IMR-90 (cell line): ENCODE results near the gene COL4A3. TPM values are rescaled to one million over a fixed set of nuclear protein-coding genes. Genes with fewer than 3 reads are reported as not detected.

Experiments
- ATAC-seq: fragments of 200-7000 bp; cut with Tn5 transposase; 2 replicates; pipeline ENCODE4 v1.9.1; 2020; ENCODE audit warnings: low read depth, mild to moderate bottlenecking, moderate library complexity
- BruUV-seq: library from RNA; stranded (reverse); fragments of 400-500 nt; replicated peaks from 2 replicates; lab custom pipeline; 2021; lab: Mats Ljungman, UMichigan
- CTCF ChIA-PET: fragments of 300-600 bp; formaldehyde crosslinking; extraction: SDS; loops from one replicate; lab custom pipeline; 2021; ENCODE audit warnings: antibody characterized with exemption; lab: Yijun Ruan, JAX
- POLR2A ChIA-PET: fragments of 300-600 bp; sonication (Branson Sonifier 250); formaldehyde crosslinking; loops from one replicate; lab custom pipeline; 2022; ENCODE audit warnings: antibody characterized with exemption; ENCODE audit not compliant: unreplicated experiment; lab: Charles Lee
- DNase-seq: peaks from one replicate; pipeline ENCODE4 v3.0.0; 2013
- H2AFZ ChIP-seq: replicated peaks from 2 replicates; pipeline ENCODE3; 2013; ENCODE audit warnings: low read length, mild to moderate bottlenecking; ENCODE audit not compliant: poor library complexity
- H2AK5ac ChIP-seq: 2 replicates; pipeline ENCODE4 v1.6.1; 2013; ENCODE audit warnings: low read depth, low read length, inconsistent platforms
- H2AK9ac ChIP-seq: replicated peaks from 2 replicates; pipeline ENCODE3; 2013; ENCODE audit warnings: mild to moderate bottlenecking, low read depth, low read length, moderate library complexity; ENCODE audit not compliant: poor library complexity
- H2BK120ac ChIP-seq: 2 replicates; pipeline ENCODE4 v1.6.1; 2013; ENCODE audit warnings: low read depth, low read length, inconsistent platforms
- H2BK15ac ChIP-seq: 3 replicates; pipeline ENCODE4 v1.6.1; 2013; ENCODE audit warnings: low read depth, low read length, inconsistent platforms
- H2BK20ac ChIP-seq: 2 replicates; pipeline ENCODE4 v1.6.1; 2013; ENCODE audit warnings: low read depth, mild to moderate bottlenecking, inconsistent platforms, low read length, moderate library complexity
- H2BK5ac ChIP-seq: 2 replicates; pipeline ENCODE4 v1.6.1; 2013; ENCODE audit warnings: mild to moderate bottlenecking, low read depth, low read length, inconsistent platforms; ENCODE audit not compliant: poor library complexity, severe bottlenecking
- H3K14ac ChIP-seq: replicated peaks from 2 replicates; pipeline ENCODE4 v1.6.1; 2013; ENCODE audit warnings: low read depth, low read length, inconsistent platforms
- H3K18ac ChIP-seq: 2 replicates; pipeline ENCODE4 v1.6.1; 2013; ENCODE audit warnings: low read depth, low read length, control low read depth
- H3K23ac ChIP-seq: 2 replicates; pipeline ENCODE4 v1.6.1; 2013; ENCODE audit warnings: low read depth, low read length, inconsistent platforms
- H3K27ac ChIP-seq: 2 replicates; pipeline ENCODE4 v1.5.1; 2013; ENCODE audit warnings: mild to moderate bottlenecking, control low read depth, low read length; ENCODE audit not compliant: insufficient read depth
- H3K27me3 ChIP-seq: 2 replicates; pipeline ENCODE4 v1.6.1; 2013; ENCODE audit warnings: low read length; ENCODE audit not compliant: control insufficient read depth, insufficient read depth
- H3K36me3 ChIP-seq: 2 replicates; pipeline ENCODE4 v1.6.1; 2013; ENCODE audit warnings: low read length, mixed read lengths; ENCODE audit not compliant: control insufficient read depth, insufficient read depth
- H3K4ac ChIP-seq: 2 replicates; pipeline ENCODE4 v1.6.1; 2013; ENCODE audit warnings: low read depth, low read length, inconsistent platforms
- H3K4me1 ChIP-seq: 2 replicates; pipeline ENCODE4 v1.6.1; 2013; ENCODE audit warnings: low read length, mixed read lengths; ENCODE audit not compliant: control insufficient read depth, insufficient read depth
- H3K4me2 ChIP-seq: 2 replicates; pipeline ENCODE4 v1.6.1; 2013; ENCODE audit warnings: low read depth, mild to moderate bottlenecking, control low read depth, low read length, moderate library complexity
- H3K4me3 ChIP-seq: 2 replicates; pipeline ENCODE4 v1.5.1; 2013; ENCODE audit warnings: low read depth, mild to moderate bottlenecking, control low read depth, low read length, moderate library complexity; ENCODE audit not compliant: insufficient read depth
- H3K56ac ChIP-seq: 2 replicates; pipeline ENCODE4 v1.6.1; 2013; ENCODE audit warnings: low read length, inconsistent platforms; ENCODE audit not compliant: insufficient read depth; ENCODE audit errors: extremely low read depth
- H3K79me1 ChIP-seq, 2 experiments: 2 replicates each; pipeline ENCODE4 v1.6.1; 2013; ENCODE audit warnings: low read length in 2 of 2, inconsistent platforms in 1 of 2, low read depth in 1 of 2
- H3K9ac ChIP-seq: 2 replicates; pipeline ENCODE4 v1.6.1; 2013; ENCODE audit warnings: low read depth, low read length, control low read depth
- H3K9me1 ChIP-seq: 2 replicates; pipeline ENCODE4 v1.6.1; 2013; ENCODE audit warnings: low read length, inconsistent platforms; ENCODE audit not compliant: insufficient read depth
- H3K9me3 ChIP-seq: 2 replicates; pipeline ENCODE4 v1.6.1; 2013; ENCODE audit warnings: low read length; ENCODE audit not compliant: control insufficient read depth, insufficient read depth
- H4K20me1 ChIP-seq: 2 replicates; pipeline ENCODE4 v1.6.1; 2013; ENCODE audit warnings: low read length, inconsistent platforms; ENCODE audit not compliant: insufficient read depth
- H4K5ac ChIP-seq: 2 replicates; pipeline ENCODE4 v1.6.1; 2013; ENCODE audit warnings: mild to moderate bottlenecking, low read depth, low read length, control low read depth
- H4K8ac ChIP-seq, 2 experiments: 2 replicates each; pipeline ENCODE4 v1.6.1; 2013; ENCODE audit warnings: low read depth in 2 of 2, low read length in 2 of 2, control low read depth in 1 of 2, inconsistent platforms in 1 of 2
- H4K91ac ChIP-seq: 2 replicates; pipeline ENCODE4 v1.6.1; 2013; ENCODE audit warnings: low read depth, low read length, inconsistent platforms; ENCODE audit not compliant: insufficient read depth
- BHLHE40 ChIP-seq: fragments of 150-350 bp; IDR thresholded peaks from 2 replicates; pipeline ENCODE4 v1.6.1; 2016; ENCODE audit warnings: mild to moderate bottlenecking, low read depth, low read length
- CHD1 ChIP-seq: IDR thresholded peaks from 2 replicates; pipeline ENCODE4 v1.6.1; 2012; ENCODE audit warnings: low read depth, low read length, improper control_type of control experiment
- FOS ChIP-seq: fragments of 150-350 bp; IDR thresholded peaks from 2 replicates; pipeline ENCODE4 v1.6.1; 2016; ENCODE audit warnings: low read depth, low read length
- MAZ ChIP-seq: IDR thresholded peaks from 2 replicates; pipeline ENCODE4 v1.6.1; 2012; ENCODE audit warnings: low read depth, mild to moderate bottlenecking, low read length, improper control_type of control experiment, moderate library complexity, borderline replicate concordance
- MXI1 ChIP-seq: IDR thresholded peaks from 2 replicates; pipeline ENCODE4 v1.6.1; 2012; ENCODE audit warnings: low read depth, mild to moderate bottlenecking, low read length, moderate library complexity, borderline replicate concordance
- NFE2L2 ChIP-seq: fragments of 150-350 bp; IDR thresholded peaks from 2 replicates; pipeline ENCODE4 v1.6.1; 2016; ENCODE audit warnings: low read depth, mild to moderate bottlenecking, low read length
- POLR2A ChIP-seq: IDR thresholded peaks from 2 replicates; pipeline ENCODE4 v1.6.1; 2012; ENCODE audit warnings: mild to moderate bottlenecking, low read depth, low read length
- RAD21 ChIP-seq: IDR thresholded peaks from 2 replicates; pipeline ENCODE4 v1.6.1; 2012; ENCODE audit warnings: low read length, improper control_type of control experiment
- WGBS, 2 experiments: methylation state at CpG; one replicate each; pipeline versions ENCODE4 v1.1.5 to v1.1.7; 2013; ENCODE audit warnings: missing lambda C conversion rate in 2 of 2; ENCODE audit not compliant: insufficient read length in 1 of 2; ENCODE audit errors: extremely low coverage in 2 of 2; 5-methylcytosine and 5-hydroxymethylcytosine counted together
- dilution Hi-C: fragments of 300-500 bp; cut with HindIII; formaldehyde crosslinking; loops from one replicate; pipeline ENCODE4 v1.14.3; 2018; ENCODE audit warnings: low sequenced_read_pairs; ENCODE audit not compliant: unreplicated experiment
- in situ Hi-C: fragments of 300-500 bp; cut with MboI; formaldehyde crosslinking; loops from 3 replicates; pipeline ENCODE4 v1.14.3; 2019; ENCODE audit warnings: low sequenced_read_pairs, inconsistent platforms, mixed read lengths
- intact Hi-C: fragments of 100-400 bp; cut with micrococcal nuclease; formaldehyde crosslinking; loops from 2 replicates; pipeline ENCODE4 v1.10.0; 2022
- polyA plus RNA-seq, 3 experiments: library from polyadenylated mRNA; depleted of rRNA; stranded (reverse); fragments of >200 nt; gene quantifications; 2 replicates each; pipeline ENCODE4 v1.2.3, GENCODE V29; 2012; ENCODE audit warnings: low replicate concordance in 1 of 3
- total RNA-seq: library from RNA; depleted of rRNA; stranded (reverse); fragments of >200 nt; gene quantifications from 2 replicates; pipeline ENCODE4 v1.2.3, GENCODE V29; 2012
- TF ChIP-seq, protein P1 (sequence below): fragments of 150-350 bp; IDR thresholded peaks from 2 replicates; pipeline ENCODE4 v1.6.1; 2016; ENCODE audit warnings: low read depth, mild to moderate bottlenecking, low read length, moderate library complexity, borderline replicate concordance

Gene COL4A3
- total and polyA plus RNA-seq, 2 of the 4 experiments (the other 2 are of a cell fraction), result not detected

DNA sequence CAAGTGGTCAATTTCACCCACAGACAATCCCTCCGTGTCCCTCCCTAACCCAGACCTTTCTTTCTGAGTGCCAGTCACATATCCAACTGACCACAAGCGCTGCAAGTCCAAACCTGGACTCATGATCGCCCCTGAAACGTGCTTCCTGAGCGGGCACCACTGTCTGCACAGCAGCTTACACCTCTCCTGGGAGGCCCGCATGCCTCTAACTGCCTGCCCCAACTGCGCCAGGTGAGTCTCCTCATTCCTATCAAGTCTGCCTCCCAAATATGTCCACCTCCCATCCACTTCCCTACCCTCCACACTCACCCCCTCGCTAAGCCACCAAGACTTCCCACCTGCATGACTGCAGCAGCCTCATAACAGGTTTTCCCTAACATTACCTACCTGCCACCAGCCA, 33.8 kb upstream of the COL4A3 start:
- Histone ChIP-seq H3K4me2 (no peak overlapping the region), H3K9ac (no peak overlapping the region), H3K23ac (no peak overlapping the region), H3K27ac (no peak overlapping the region), H2AK5ac (no peak overlapping the region), H2BK120ac (no peak overlapping the region), H3K4me3 (no peak overlapping the region), H2AK9ac (peak overlapping the region; percentile 42), H2BK20ac (no peak overlapping the region), H3K27me3 (peaks cover 35% of the 10 kb centered on the region), H3K4me1 (no peaks in the 10 kb centered on the region), H3K4ac (no peak overlapping the region), H2BK5ac (no peak overlapping the region), H3K79me1 (no peaks in the 10 kb centered on the region), H4K5ac (no peak overlapping the region), H2BK15ac (no peak overlapping the region), H3K36me3 (no peaks in the 10 kb centered on the region), H2AFZ (no peak overlapping the region), H4K8ac (no peak overlapping the region), H3K9me1 (no peaks in the 10 kb centered on the region), H3K18ac (no peak overlapping the region), H3K14ac (no peak overlapping the region), H3K9me3 (no peaks in the 10 kb centered on the region), H3K56ac (no peak overlapping the region), H4K20me1 (no peaks in the 10 kb centered on the region), H4K91ac (no peak overlapping the region)
- BruUV-seq, result no TSS peak
- no peak for ATAC-seq
- no peak for DNase-seq
- no peak for TF ChIP-seq POLR2A
- TF ChIP-seq, protein P1, sequence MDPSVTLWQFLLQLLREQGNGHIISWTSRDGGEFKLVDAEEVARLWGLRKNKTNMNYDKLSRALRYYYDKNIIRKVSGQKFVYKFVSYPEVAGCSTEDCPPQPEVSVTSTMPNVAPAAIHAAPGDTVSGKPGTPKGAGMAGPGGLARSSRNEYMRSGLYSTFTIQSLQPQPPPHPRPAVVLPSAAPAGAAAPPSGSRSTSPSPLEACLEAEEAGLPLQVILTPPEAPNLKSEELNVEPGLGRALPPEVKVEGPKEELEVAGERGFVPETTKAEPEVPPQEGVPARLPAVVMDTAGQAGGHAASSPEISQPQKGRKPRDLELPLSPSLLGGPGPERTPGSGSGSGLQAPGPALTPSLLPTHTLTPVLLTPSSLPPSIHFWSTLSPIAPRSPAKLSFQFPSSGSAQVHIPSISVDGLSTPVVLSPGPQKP, result no peak
- TF ChIP-seq MAZ, result no peak
- TF ChIP-seq NFE2L2, result no peak
- no peak for TF ChIP-seq CHD1
- TF ChIP-seq RAD21, result no peak
- no peak for TF ChIP-seq MXI1
- no peak for TF ChIP-seq FOS
- no peak for TF ChIP-seq BHLHE40
- in situ Hi-C loops (loop anchor here (5.0 to 10.0 kb wide), 2 partner anchors 112 to 634 kb away; no protein-coding TSS in a partner anchor), dilution Hi-C loops (no loop called here), intact Hi-C loops (loop anchor here (1.0 to 10.0 kb wide), 4 partner anchors 108 to 754 kb away; no protein-coding TSS in a partner anchor)
- 82% methylated on average over 6 of the region's 8 CpGs; no CpG with 5 or more reads in 1 of the 2 experiments for WGBS, 2 experiments
- POLR2A ChIA-PET, result no interaction called here
- CTCF ChIA-PET, result interaction anchor here (0.9 to 1.4 kb wide), 3 partner anchors 108 to 759 kb away, joined by 3 to 9 read pairs (median 3); no protein-coding TSS in a partner anchor
